ENCODE measurements around the gene ARHGEF33. TPM values are rescaled to one million over a fixed set of nuclear protein-coding genes. Genes with fewer than 3 reads are reported as not detected.

Gene ARHGEF33
- 1 to 10 TPM in 1 of 2 experiments, not detected in 1; 1.0 TPM for total RNA-seq
- not detected for polyA plus RNA-seq
- total RNA-seq: 0 to 0.52 (median 0.27) reads per million in 6 experiments

GRCh38 chr2:38889575-38889974, at the start of gene ARHGEF33:
ARHGEF33 (plus strand) TSS chr2:38889875; CDS start chr2:38919448, 29,573 bp downstream.
- peaks cover 0 to 2% (median 0%) of the 10 kb centered on the region in 3 donors for H3K36me3 Mint-ChIP-seq
- no peak for ATAC-seq
- DNase-seq: no peak
- peaks cover 0 to 2% (median 0%) of the 10 kb centered on the region in 9 donors for H3K9me3 Mint-ChIP-seq
- no peaks in the 10 kb centered on the region for H3K27me3 Mint-ChIP-seq
- no peak within 1 kb of the TSS for H3K27ac Mint-ChIP-seq
- POLR2A ChIA-PET: no interaction called here
- H3K4me3 Mint-ChIP-seq: no peak within 1 kb of the TSS
- H3K4me1 Mint-ChIP-seq: no peaks in the 10 kb centered on the region

GRCh38 chr2:38850045-38850444, 39.6 kb upstream of the ARHGEF33 start:
- DNase-seq (no peak), ATAC-seq (no peak)
- H3K4me1 Mint-ChIP-seq: peaks cover 0 to 3% (median 0%) of the 10 kb centered on the region in 4 donors
- H3K27me3 Mint-ChIP-seq: no peaks in the 10 kb centered on the region
- no peaks in the 10 kb centered on the region for H3K9me3 Mint-ChIP-seq
- H3K27ac Mint-ChIP-seq: peak overlapping the region in 2 of 10 donors; percentile 10 to 31
- H3K4me3 Mint-ChIP-seq: no peak overlapping the region
- peaks cover 8 to 79% (median 30%) of the 10 kb centered on the region in 3 donors for H3K36me3 Mint-ChIP-seq
- POLR2A ChIA-PET: no interaction called here

GRCh38 chr2:38856165-38856564, 33.5 kb upstream of the ARHGEF33 start:
- H3K4me3 Mint-ChIP-seq: no peak overlapping the region
- POLR2A ChIA-PET: no interaction called here
- DNase-seq: no peak
- H3K36me3 Mint-ChIP-seq: peaks cover 12 to 79% (median 46%) of the 10 kb centered on the region in 3 donors
- no peaks in the 10 kb centered on the region for H3K9me3 Mint-ChIP-seq
- no peaks in the 10 kb centered on the region for H3K27me3 Mint-ChIP-seq
- no peak overlapping the region for H3K27ac Mint-ChIP-seq
- H3K4me1 Mint-ChIP-seq: no peaks in the 10 kb centered on the region
- ATAC-seq: no peak

GRCh38 chr2:38862476-38862875, 27.2 kb upstream of the ARHGEF33 start:
- Mint-ChIP-seq H3K4me3 (no peak overlapping the region), H3K36me3 (peaks cover 10 to 76% (median 52%) of the 10 kb centered on the region in 3 donors), H3K4me1 (peaks cover 0 to 3% (median 0%) of the 10 kb centered on the region in 4 donors), H3K9me3 (no peaks in the 10 kb centered on the region), H3K27ac (no peak overlapping the region), H3K27me3 (no peaks in the 10 kb centered on the region)
- POLR2A ChIA-PET: no interaction called here
- DNase-seq (no peak), ATAC-seq (no peak)

GRCh38 chr2:38863061-38863695, 26.5 kb upstream of the ARHGEF33 start:
- no peak overlapping the region for H3K4me3 Mint-ChIP-seq
- POLR2A ChIA-PET: no interaction called here
- H3K36me3 Mint-ChIP-seq: peaks cover 10 to 75% (median 53%) of the 10 kb centered on the region in 3 donors
- DNase-seq (no peak), ATAC-seq (no peak)
- peak overlapping the region in 1 of 10 donors; percentile 49 for H3K27ac Mint-ChIP-seq
- H3K9me3 Mint-ChIP-seq: no peaks in the 10 kb centered on the region
- H3K27me3 Mint-ChIP-seq: no peaks in the 10 kb centered on the region
- peaks cover 0 to 3% (median 0%) of the 10 kb centered on the region in 4 donors for H3K4me1 Mint-ChIP-seq

- H3K9me3 Mint-ChIP-seq: peaks cover 4 to 23% (median 14%) of the 10 kb centered on the region in 9 donors
- peaks cover 20 to 56% (median 44%) of the 10 kb centered on the region in 3 donors for H3K36me3 Mint-ChIP-seq
- H3K4me1 Mint-ChIP-seq: peaks cover 0 to 6% (median 3%) of the 10 kb centered on the region in 4 donors
- no peak overlapping the region for H3K27ac Mint-ChIP-seq
- ATAC-seq (no peak), DNase-seq (no peak)
- POLR2A ChIA-PET: no interaction called here
- no peak overlapping the region for H3K4me3 Mint-ChIP-seq
- H3K27me3 Mint-ChIP-seq: no peaks in the 10 kb centered on the region
Observed at GRCh38 chr2:38866773-38867443, 22.8 kb upstream of the ARHGEF33 start.

GRCh38 chr2:38871432-38871831, 18.2 kb upstream of the ARHGEF33 start:
- Mint-ChIP-seq H3K36me3 (peaks cover 26 to 35% (median 28%) of the 10 kb centered on the region in 3 donors), H3K4me1 (peaks cover 12 to 40% (median 21%) of the 10 kb centered on the region in 4 donors), H3K27ac (no peak overlapping the region), H3K27me3 (no peaks in the 10 kb centered on the region), H3K9me3 (peaks cover 5 to 28% (median 15%) of the 10 kb centered on the region in 9 donors), H3K4me3 (peak overlapping the region in 1 of 10 donors; percentile 43)
- no peak for ATAC-seq
- POLR2A ChIA-PET: no interaction called here
- DNase-seq: no peak

GRCh38 chr2:38873763-38874162, 15.9 kb upstream of the ARHGEF33 start:
- Mint-ChIP-seq H3K4me3 (peak overlapping the region in 2 of 10 donors; percentile 28 to 47), H3K27me3 (no peaks in the 10 kb centered on the region), H3K9me3 (peaks cover 5 to 28% (median 15%) of the 10 kb centered on the region in 9 donors), H3K4me1 (peaks cover 14 to 45% (median 24%) of the 10 kb centered on the region in 4 donors), H3K27ac (peak overlapping the region in 1 of 10 donors; percentile 5), H3K36me3 (peaks cover 10 to 28% (median 23%) of the 10 kb centered on the region in 3 donors)
- ATAC-seq: no peak
- no peak for DNase-seq
- POLR2A ChIA-PET: interaction anchor here (0.7 kb wide), 1 partner anchor 297 kb away, joined by 3 read pairs; no protein-coding TSS in a partner anchor

GRCh38 chr2:38875227-38875575, 14.5 kb upstream of the ARHGEF33 start:
- peak overlapping the region; percentile 92 to 99 (median 95) for H3K4me3 Mint-ChIP-seq

GRCh38 chr2:38875576-38876367, 13.9 kb upstream of the ARHGEF33 start, which contains the start of the genes DHX57 and MORN2:
DHX57 (minus strand) TSS chr2:38875934; CDS start chr2:38868405, 7,529 bp downstream.
MORN2 (plus strand) TSS chr2:38875976.
- H3K27ac Mint-ChIP-seq: peak within 1 kb of the TSS; percentile 81 to 99 (median 97)
- POLR2A ChIA-PET: interaction anchor here (1.2 to 1.4 kb wide), 2 partner anchors 19 to 125 kb away, joined by 4 to 11 read pairs; partner anchors contain the start of gene SRSF7
- H3K9me3 Mint-ChIP-seq: peaks cover 0 to 16% (median 10%) of the 10 kb centered on the region in 9 donors
- peaks cover 4 to 14% (median 13%) of the 10 kb centered on the region in 3 donors for H3K36me3 Mint-ChIP-seq
- H3K4me1 Mint-ChIP-seq: peaks cover 12 to 40% (median 24%) of the 10 kb centered on the region in 4 donors
- ATAC-seq (peak; percentile 94 to 98), DNase-seq (peak; percentile 66 to 90 (median 76))
- H3K4me3 Mint-ChIP-seq: peak within 1 kb of the TSS; percentile 92 to 99 (median 95)
- H3K27me3 Mint-ChIP-seq: no peaks in the 10 kb centered on the region

More at GRCh38 chr2:38875227-38875575, 14.5 kb upstream of the ARHGEF33 start:
- Mint-ChIP-seq H3K9me3 (peaks cover 2 to 19% (median 11%) of the 10 kb centered on the region in 9 donors), H3K27me3 (no peaks in the 10 kb centered on the region), H3K4me1 (peaks cover 12 to 40% (median 24%) of the 10 kb centered on the region in 4 donors), H3K27ac (peak overlapping the region; percentile 81 to 99 (median 97)), H3K36me3 (peaks cover 4 to 16% (median 14%) of the 10 kb centered on the region in 3 donors)
- ATAC-seq (no peak), DNase-seq (no peak)
- POLR2A ChIA-PET: interaction anchor here (1.4 kb wide), 1 partner anchor 124 kb away, joined by 11 read pairs; the partner anchor contains the start of gene SRSF7

- H3K36me3 Mint-ChIP-seq: peaks cover 4 to 12% (median 11%) of the 10 kb centered on the region in 3 donors
- ATAC-seq: no peak
Observed at GRCh38 chr2:38876407-38876806, 13.3 kb upstream of the ARHGEF33 start.

GRCh38 chr2:38886063-38886462, 3.6 kb upstream of the ARHGEF33 start:
- Mint-ChIP-seq H3K27me3 (no peaks in the 10 kb centered on the region), H3K9me3 (peaks cover 0 to 2% (median 0%) of the 10 kb centered on the region in 9 donors), H3K4me1 (no peaks in the 10 kb centered on the region), H3K27ac (no peak overlapping the region), H3K36me3 (peaks cover 0 to 2% (median 0%) of the 10 kb centered on the region in 3 donors), H3K4me3 (no peak overlapping the region)
- ATAC-seq (no peak), DNase-seq (no peak)
- POLR2A ChIA-PET: no interaction called here

More at GRCh38 chr2:38876407-38876806, 13.3 kb upstream of the ARHGEF33 start:
- no peak for DNase-seq
- Mint-ChIP-seq H3K27me3 (no peaks in the 10 kb centered on the region), H3K27ac (peak overlapping the region; percentile 81 to 99 (median 97)), H3K9me3 (peaks cover 0 to 11% (median 10%) of the 10 kb centered on the region in 9 donors), H3K4me1 (peaks cover 12 to 39% (median 24%) of the 10 kb centered on the region in 4 donors), H3K4me3 (peak overlapping the region; percentile 92 to 99 (median 95))
- POLR2A ChIA-PET: interaction anchor here (1.2 to 1.4 kb wide), 2 partner anchors 18 to 125 kb away, joined by 4 to 11 read pairs; partner anchors contain the start of gene SRSF7
